Neural progenitor cell (in vitro differentiated cells): Measurements from ENCODE around the gene GNB1. TPM values are rescaled to one million over a fixed set of nuclear protein-coding genes. Genes with fewer than 3 reads are reported as not detected.

Experiments
- DNase-seq: peaks from one replicate; pipeline ENCODE4 v3.0.0-alpha.2; 2016; ENCODE audit warnings: low spot score
- H2AFZ ChIP-seq: fragments of 200-600 bp; sonication (generic); replicated peaks from 2 replicates; pipeline ENCODE4 v1.6.1; 2016; ENCODE audit warnings: antibody characterized with exemption
- H3F3A ChIP-seq: fragments of 200-600 bp; sonication (generic); 2 replicates; pipeline ENCODE4 v1.6.1; 2016; ENCODE audit warnings: antibody characterized with exemption, low read depth
- H3K27ac ChIP-seq: fragments of 200-600 bp; sonication (generic); 2 replicates; pipeline ENCODE4 v1.5.1; 2016; ENCODE audit warnings: mild to moderate bottlenecking
- H3K27me3 ChIP-seq: fragments of 200-600 bp; sonication (generic); 2 replicates; pipeline ENCODE4 v1.6.1; 2016; ENCODE audit warnings: mild to moderate bottlenecking, moderate library complexity
- H3K36me3 ChIP-seq: fragments of 200-600 bp; sonication (generic); 2 replicates; pipeline ENCODE4 v1.5.1; 2016
- H3K4me1 ChIP-seq: fragments of 200-600 bp; sonication (generic); 2 replicates; pipeline ENCODE4 v1.6.1; 2016; ENCODE audit warnings: mixed run types
- H3K4me2 ChIP-seq: fragments of 200-600 bp; sonication (generic); 2 replicates; pipeline ENCODE4 v1.6.1; 2016
- H3K4me3 ChIP-seq: fragments of 200-600 bp; sonication (generic); 2 replicates; pipeline ENCODE4 v1.5.1; 2016
- H3K79me2 ChIP-seq: fragments of 200-600 bp; sonication (generic); 2 replicates; pipeline ENCODE4 v1.6.1; 2016; ENCODE audit warnings: low read depth
- H3K9ac ChIP-seq: fragments of 200-600 bp; sonication (generic); 2 replicates; pipeline ENCODE4 v1.6.1; 2016
- H3K9me3 ChIP-seq: fragments of 200-600 bp; sonication (generic); 2 replicates; pipeline ENCODE4 v1.5.1; 2016; ENCODE audit warnings: low read depth
- H4K20me1 ChIP-seq: fragments of 200-600 bp; sonication (generic); 2 replicates; pipeline ENCODE4 v1.6.1; 2016; ENCODE audit warnings: low read depth
- H3K27ac Mint-ChIP-seq: 3 replicates; pipeline ENCODE4 v1.8.0; 2021; ENCODE audit warnings: mixed read lengths
- H3K27me3 Mint-ChIP-seq: 2 replicates; pipeline ENCODE4 v1.8.0; 2022; ENCODE audit warnings: low read depth, mild to moderate bottlenecking, inconsistent platforms, moderate library complexity, mixed read lengths; ENCODE audit not compliant: insufficient read depth
- H3K36me3 Mint-ChIP-seq: 3 replicates; pipeline ENCODE4 v1.8.0; 2021; ENCODE audit warnings: mixed read lengths
- H3K4me1 Mint-ChIP-seq: 3 replicates; pipeline ENCODE4 v1.8.0; 2021; ENCODE audit warnings: mixed read lengths
- H3K4me3 Mint-ChIP-seq: 3 replicates; pipeline ENCODE4 v1.8.0; 2021; ENCODE audit warnings: mild to moderate bottlenecking, moderate library complexity, mixed read lengths
- H3K9me3 Mint-ChIP-seq: 3 replicates; pipeline ENCODE4 v1.8.0; 2020; ENCODE audit warnings: mixed read lengths
- CTCF ChIP-seq: fragments of 200-600 bp; sonication (generic); IDR thresholded peaks from 2 replicates; pipeline ENCODE4 v1.5.1; 2017; ENCODE audit warnings: antibody characterized with exemption, mild to moderate bottlenecking
- EZH2 ChIP-seq: fragments of 200-600 bp; sonication (generic); IDR thresholded peaks from 2 replicates; pipeline ENCODE4 v1.6.1; 2017; ENCODE audit warnings: antibody characterized with exemption, mild to moderate bottlenecking, moderate library complexity
- EZH2phosphoT487 ChIP-seq: fragments of 200-600 bp; sonication (generic); IDR thresholded peaks from 2 replicates; pipeline ENCODE4 v1.6.1; 2017; ENCODE audit warnings: antibody characterized with exemption
- total RNA-seq: library from RNA; depleted of rRNA; stranded (reverse); fragments of >200 nt; gene quantifications from 2 replicates; pipeline ENCODE4 v1.2.3, GENCODE V29; 2015; ENCODE audit warnings: low replicate concordance

GNB1 gene
- total RNA-seq, 1 donor from 2014 or later: 175 TPM

GRCh38 chr1:1883092-1883873 lies 7.6 kb downstream of the GNB1 start:
- Histone ChIP-seq H2AFZ (no peak overlapping the region), H3K36me3 (peaks cover 4% of the 10 kb centered on the region), H4K20me1 (peaks cover 99% of the 10 kb centered on the region), H3K9ac (no peak overlapping the region), H3K4me2 (peak overlapping the region; percentile 9), H3K27ac (no peak overlapping the region), H3K9me3 (no peaks in the 10 kb centered on the region), H3K79me2 (peaks cover 100% of the 10 kb centered on the region), H3K27me3 (no peaks in the 10 kb centered on the region), H3K4me3 (no peak overlapping the region), H3K4me1 (peaks cover 12% of the 10 kb centered on the region), H3F3A (peaks cover 44% of the 10 kb centered on the region)
- Mint-ChIP-seq H3K9me3 (peaks cover 44% of the 10 kb centered on the region), H3K4me3 (no peak overlapping the region), H3K27me3 (peaks cover 3% of the 10 kb centered on the region), H3K27ac (no peak overlapping the region), H3K36me3 (peaks cover 55% of the 10 kb centered on the region), H3K4me1 (peaks cover 10% of the 10 kb centered on the region)
- peak; percentile 43 for DNase-seq
- TF ChIP-seq CTCF (no peak), EZH2phosphoT487 (no peak), EZH2 (no peak)

GRCh38 chr1:1881727-1882126 lies 9.2 kb downstream of the GNB1 start:
- no peaks in the 10 kb centered on the region for H3K27me3 ChIP-seq
- H3K79me2 ChIP-seq: peaks cover 100% of the 10 kb centered on the region
- DNase-seq: no peak
- H3K4me2 ChIP-seq: no peak overlapping the region
- H3K36me3 Mint-ChIP-seq: peaks cover 53% of the 10 kb centered on the region
- peak overlapping the region; percentile 34 for H3K27ac ChIP-seq
- H4K20me1 ChIP-seq: peaks cover 99% of the 10 kb centered on the region
- H3K9ac ChIP-seq: no peak overlapping the region
- peaks cover 31% of the 10 kb centered on the region for H3F3A ChIP-seq
- TF ChIP-seq EZH2phosphoT487: no peak
- no peak for TF ChIP-seq EZH2
- TF ChIP-seq CTCF: no peak
- H3K27me3 Mint-ChIP-seq: no peaks in the 10 kb centered on the region
- no peak overlapping the region for H3K4me3 Mint-ChIP-seq
- H3K9me3 Mint-ChIP-seq: peaks cover 40% of the 10 kb centered on the region
- H2AFZ ChIP-seq: no peak overlapping the region
- no peak overlapping the region for H3K27ac Mint-ChIP-seq
- H3K4me3 ChIP-seq: no peak overlapping the region
- H3K36me3 ChIP-seq: no peaks in the 10 kb centered on the region
- peaks cover 9% of the 10 kb centered on the region for H3K4me1 ChIP-seq
- H3K4me1 Mint-ChIP-seq: peaks cover 6% of the 10 kb centered on the region
- no peaks in the 10 kb centered on the region for H3K9me3 ChIP-seq

- DNase-seq: no peak
- Histone ChIP-seq H4K20me1 (peaks cover 99% of the 10 kb centered on the region), H3K4me3 (no peak overlapping the region)
Observed at GRCh38 chr1:1880617-1881312, 10.1 kb downstream of the GNB1 start.

More at GRCh38 chr1:1880617-1881312, 10.1 kb downstream of the GNB1 start:
- H3K36me3 ChIP-seq: no peaks in the 10 kb centered on the region
- peaks cover 59% of the 10 kb centered on the region for H3K36me3 Mint-ChIP-seq
- H3K27me3 Mint-ChIP-seq: no peaks in the 10 kb centered on the region
- no peaks in the 10 kb centered on the region for H3K27me3 ChIP-seq
- no peak overlapping the region for H3K27ac ChIP-seq
- H3K79me2 ChIP-seq: peaks cover 100% of the 10 kb centered on the region
- no peak overlapping the region for H3K27ac Mint-ChIP-seq
- no peak overlapping the region for H2AFZ ChIP-seq
- no peaks in the 10 kb centered on the region for H3K9me3 ChIP-seq
- no peak overlapping the region for H3K9ac ChIP-seq
- TF ChIP-seq EZH2phosphoT487 (no peak), EZH2 (no peak), CTCF (no peak)
- peaks cover 6% of the 10 kb centered on the region for H3K4me1 Mint-ChIP-seq
- H3K4me3 Mint-ChIP-seq: no peak overlapping the region
- H3K4me1 ChIP-seq: peaks cover 9% of the 10 kb centered on the region
- no peak overlapping the region for H3K4me2 ChIP-seq
- peaks cover 43% of the 10 kb centered on the region for H3K9me3 Mint-ChIP-seq
- H3F3A ChIP-seq: peaks cover 21% of the 10 kb centered on the region
